ENCODE data around the gene DUSP22.

DUSP22 gene

GRCh38 chr6:311679-312220, 19.5 kb downstream of the DUSP22 start:
- DNase-seq: no peak

- no peak for DNase-seq
These were observed 20.8 kb downstream of the DUSP22 start for GRCh38 chr6:313087-313486.

GRCh38 chr6:313917-314316, 21.6 kb downstream of the DUSP22 start:
- no peak for DNase-seq

- DNase-seq: no peak
These were observed 22.1 kb downstream of the DUSP22 start for GRCh38 chr6:314377-314776.

- no peak for DNase-seq
These were observed 22.9 kb downstream of the DUSP22 start for GRCh38 chr6:315226-315625.

- no peak for DNase-seq
These were observed 23.9 kb downstream of the DUSP22 start for GRCh38 chr6:315921-316752.

GRCh38 chr6:316753-317038, 24.4 kb downstream of the DUSP22 start:
- no peak for DNase-seq

GRCh38 chr6:317060-317447, 24.8 kb downstream of the DUSP22 start:
- DNase-seq: no peak

GRCh38 chr6:317448-318144, 25.3 kb downstream of the DUSP22 start:
- DNase-seq: no peak

- DNase-seq: no peak
These were observed 26.1 kb downstream of the DUSP22 start for GRCh38 chr6:318243-318890.

GRCh38 chr6:319177-320131, 27.2 kb downstream of the DUSP22 start:
- DNase-seq: no peak

- no peak for DNase-seq
These were observed 28.3 kb downstream of the DUSP22 start for GRCh38 chr6:320351-321157.

- no peak for DNase-seq
These were observed 28.8 kb downstream of the DUSP22 start for GRCh38 chr6:321158-321438.

GRCh38 chr6:321536-322258, 29.4 kb downstream of the DUSP22 start:
- no peak for DNase-seq

- DNase-seq: no peak
These were observed 30.1 kb downstream of the DUSP22 start for GRCh38 chr6:322259-322930.

GRCh38 chr6:322940-323729, 30.8 kb downstream of the DUSP22 start:
- no peak for DNase-seq

GRCh38 chr6:323730-324088, 31.4 kb downstream of the DUSP22 start:
- no peak for DNase-seq

GRCh38 chr6:324116-324728, 31.9 kb downstream of the DUSP22 start:
- no peak for DNase-seq

- no peak for DNase-seq
These were observed 32.4 kb downstream of the DUSP22 start for GRCh38 chr6:324729-325125.
